Fibroblast of the aortic adventitia (primary cell): Measurements from ENCODE around the gene FCER1A. TPM values are rescaled to one million over a fixed set of nuclear protein-coding genes. Genes with fewer than 3 reads are reported as not detected.

ENCODE experiments used
- DNase-seq: peaks from one replicate; pipeline ENCODE4 v3.0.0-alpha.2; 2010; ENCODE audit warnings: low read depth
- H3K4me3 ChIP-seq: 2 replicates; pipeline ENCODE4 v1.5.1; 2011; ENCODE audit warnings: low read depth, mild to moderate bottlenecking, control low read depth, low read length, moderate library complexity
- CTCF ChIP-seq: IDR thresholded peaks from 2 replicates; pipeline ENCODE4 v1.5.1; 2011; ENCODE audit warnings: mild to moderate bottlenecking, low read length, control low read depth, inconsistent platforms; ENCODE audit not compliant: insufficient read depth
- total RNA-seq: library from RNA; depleted of rRNA; stranded (reverse); fragments of >200 nt; gene quantifications from 2 replicates; pipeline ENCODE4 v1.2.3, GENCODE V29; 2012; ENCODE audit warnings: low replicate concordance

Gene FCER1A
- not detected in 2 replicates for total RNA-seq

- no peak for TF ChIP-seq CTCF
- DNase-seq = no peak
- H3K4me3 ChIP-seq = no peak within 1 kb of the TSS
These were observed at the start of gene FCER1A for GRCh38 chr1:159302095-159302494. Gene FCER1A (plus strand): TSS chr1:159302336. CDS start chr1:159302365, 29 bp downstream.

GRCh38 chr1:159261311-159261710 lies 40.8 kb upstream of the FCER1A start:
- no peak for TF ChIP-seq CTCF
- no peak for DNase-seq
- H3K4me3 ChIP-seq = no peak overlapping the region

GRCh38 chr1:159261721-159262494 lies 40.2 kb upstream of the FCER1A start:
- no peak for TF ChIP-seq CTCF
- H3K4me3 ChIP-seq = no peak overlapping the region
- DNase-seq = no peak

GRCh38 chr1:159266832-159267231 lies 35.3 kb upstream of the FCER1A start:
- TF ChIP-seq CTCF = no peak
- no peak overlapping the region for H3K4me3 ChIP-seq
- no peak for DNase-seq

- no peak for TF ChIP-seq CTCF
- H3K4me3 ChIP-seq = no peak overlapping the region
- no peak for DNase-seq
These were observed 27.5 kb upstream of the FCER1A start for GRCh38 chr1:159274631-159275030.

GRCh38 chr1:159275891-159276290 lies 26.2 kb upstream of the FCER1A start:
- DNase-seq = no peak
- H3K4me3 ChIP-seq = no peak overlapping the region
- TF ChIP-seq CTCF = no peak
